ENCODE data around the gene NAE1.

DNA sequence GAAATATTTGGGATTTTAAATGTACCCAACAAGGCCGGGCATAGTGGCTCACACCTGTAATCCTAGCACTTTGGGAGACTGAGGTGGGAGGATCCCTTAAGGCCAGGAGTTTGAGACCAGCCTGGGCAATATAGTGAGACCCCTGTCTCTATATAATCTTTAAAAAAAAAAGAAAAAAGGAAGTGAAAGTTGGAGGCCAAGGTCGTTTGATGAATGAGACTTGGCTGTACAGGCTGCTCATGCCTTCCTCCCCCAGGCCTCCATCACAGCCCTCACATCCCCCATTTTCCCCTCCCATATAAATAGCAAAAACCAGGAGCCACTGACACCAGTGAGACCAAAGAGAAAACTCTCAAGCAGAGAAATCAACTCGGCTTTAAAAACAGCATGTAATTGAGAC lies 10.1 kb upstream of the NAE1 start:
- TF ChIP-seq POLR2AphosphoS5 (IDR thresholded peaks at IDR 0.05): no peak
- TF ChIP-seq POLR2A (IDR thresholded peaks at IDR 0.05): no peak
